HepG2 (cell line): Measurements from ENCODE around the gene PTPRN. TPM values are rescaled to one million over a fixed set of nuclear protein-coding genes. Genes with fewer than 3 reads are reported as not detected.
A peak's percentile ranks its signal among the peaks of the same experiment; 100 is the strongest.

ENCODE experiments used
- ATAC-seq: fragments of 200-7000 bp; cut with Tn5 transposase; 3 replicates; pipeline ENCODE4 v1.9.1; 2020; ENCODE audit warnings: mild to moderate bottlenecking, moderate library complexity
- BruUV-seq: library from RNA; stranded (reverse); fragments of 400-500 nt; replicated peaks from 2 replicates; lab custom pipeline; 2021; lab: Mats Ljungman, UMichigan
- CTCF ChIA-PET: fragments of 300-600 bp; formaldehyde crosslinking; extraction: SDS; loops from one replicate; lab custom pipeline; 2021; ENCODE audit warnings: low total read pairs, inconsistent platforms, low intra/inter-chr PET ratio; lab: Yijun Ruan, JAX
- POLR2A ChIA-PET: fragments of 350-600 bp; sonication (Branson Sonifier 250); formaldehyde crosslinking; loops from one replicate; lab custom pipeline; 2020; ENCODE audit warnings: antibody characterized with exemption, inconsistent platforms; lab: Yijun Ruan, JAX
- DNase-seq: peaks from one replicate; pipeline ENCODE4 v3.0.0-alpha.2; 2015; ENCODE audit warnings: low spot score
- FAIRE-seq: peaks from 3 replicates; lab custom pipeline; 2011; peaks lifted over from hg19 to GRCh38; lab: Jason Lieb, UNC
- H2AFZ ChIP-seq: one replicate; pipeline ENCODE4 v1.6.1; 2011; ENCODE audit warnings: low read length, inconsistent platforms
- H3K27ac ChIP-seq: fragments of 300-600 bp; 3 replicates; pipeline ENCODE4 v1.8.0; 2011; ENCODE audit warnings: mixed run types, mild to moderate bottlenecking, mixed read lengths, low read length, inconsistent platforms; ENCODE audit not compliant: insufficient read depth; ENCODE audit errors: extremely low read length
- H3K27me3 ChIP-seq, 2 experiments: fragments of 200-600 bp in 1 of 2; 2 replicates in 1 of 2; 3 replicates in 1 of 2; pipeline versions ENCODE4 v1.6.0 to v1.8.0; 2011; ENCODE audit warnings: low read length in 2 of 2, mild to moderate bottlenecking in 2 of 2, moderate library complexity in 2 of 2, inconsistent platforms in 1 of 2; ENCODE audit not compliant: insufficient read depth in 2 of 2, control insufficient read depth in 1 of 2
- H3K36me3 ChIP-seq, 2 experiments: fragments of 200-600 bp in 1 of 2; replicated peaks in 1 of 2; 2 replicates in 1 of 2; 3 replicates in 1 of 2; pipeline versions ENCODE4 v1.5.1 to v1.8.0; 2011; ENCODE audit warnings: low read length in 2 of 2, inconsistent platforms in 1 of 2; ENCODE audit not compliant: insufficient read depth in 2 of 2, control insufficient read depth in 1 of 2
- H3K4me1 ChIP-seq: 2 replicates; pipeline ENCODE4 v1.5.1; 2012; ENCODE audit warnings: low read length, inconsistent platforms; ENCODE audit not compliant: insufficient read depth
- H3K4me2 ChIP-seq: 2 replicates; pipeline ENCODE4 v1.6.0; 2011; ENCODE audit warnings: low read depth, low read length, inconsistent platforms
- H3K4me3 ChIP-seq, 3 experiments: fragments of 200-600 bp in 1 of 3; sonication (generic), shearing (Covaris generic) in 1 of 3; replicated peaks in 1 of 3; 2 replicates each; pipeline ENCODE4 v1.5.1; 2011 to 2016; ENCODE audit warnings: low read length in 3 of 3, inconsistent platforms in 2 of 3, low read depth in 2 of 3, mild to moderate bottlenecking in 2 of 3, control low read depth in 1 of 3, mixed read lengths in 1 of 3; ENCODE audit not compliant: insufficient read depth in 1 of 3
- H3K79me2 ChIP-seq: one replicate; pipeline ENCODE4 v1.6.1; 2011; ENCODE audit warnings: low read length, inconsistent platforms; ENCODE audit not compliant: insufficient read depth
- H3K9ac ChIP-seq: 2 replicates; pipeline ENCODE4 v1.6.0; 2011; ENCODE audit warnings: mild to moderate bottlenecking, low read depth, low read length, inconsistent platforms; ENCODE audit not compliant: insufficient read depth
- H3K9me3 ChIP-seq: 2 replicates; pipeline ENCODE4 v1.5.1; 2012; ENCODE audit warnings: mild to moderate bottlenecking, low read length
- H4K20me1 ChIP-seq: 2 replicates; pipeline ENCODE4 v1.6.0; 2011; ENCODE audit warnings: inconsistent platforms, mild to moderate bottlenecking, low read length, moderate library complexity; ENCODE audit not compliant: insufficient read depth
- EP300 ChIP-seq, 3 experiments: sonication (generic) in 1 of 3; formaldehyde crosslinking in 1 of 3; IDR thresholded peaks; 2 replicates each; pipeline versions ENCODE4 v1.5.1 to v1.6.1; 2011 to 2020; ENCODE audit warnings: low read depth in 2 of 3, low read length in 2 of 3, borderline replicate concordance in 1 of 3, improper control_type of control experiment in 1 of 3, mild to moderate bottlenecking in 1 of 3, missing genetic modification reagents in 1 of 3, moderate library complexity in 1 of 3
- ISL2 ChIP-seq: sonication (generic); formaldehyde crosslinking; IDR thresholded peaks from 2 replicates; pipeline ENCODE4 v1.5.0; 2020; ENCODE audit warnings: missing genetic modification reagents
- MAFF ChIP-seq: IDR thresholded peaks from 2 replicates; pipeline ENCODE4 v1.6.1; 2011; ENCODE audit warnings: low read depth, low read length, improper control_type of control experiment
- MAFK ChIP-seq, 2 experiments: IDR thresholded peaks in 1 of 2; conservative IDR thresholded peaks in 1 of 2; 2 replicates each; pipeline ENCODE4 v1.6.1; 2011; ENCODE audit warnings: improper control_type of control experiment in 2 of 2, low read length in 2 of 2
- NFE2L2 ChIP-seq: fragments of 150-350 bp; IDR thresholded peaks from 2 replicates; pipeline ENCODE4 v1.6.1; 2014; ENCODE audit warnings: low read length
- NFIB ChIP-seq: sonication (generic); formaldehyde crosslinking; IDR thresholded peaks from 2 replicates; pipeline ENCODE4 v1.9.0; 2021; ENCODE audit warnings: missing genetic modification reagents, mild to moderate bottlenecking, borderline replicate concordance
- REXO4 ChIP-seq: sonication (generic); formaldehyde crosslinking; IDR thresholded peaks from 2 replicates; pipeline ENCODE4 v1.8.0; 2022; ENCODE audit warnings: missing genetic modification reagents, mild to moderate bottlenecking, borderline replicate concordance
- RFX1 ChIP-seq: fragments of 450-650 bp; IDR thresholded peaks from 2 replicates; pipeline ENCODE4 v1.6.1; 2017
- SAFB2 ChIP-seq: sonication (generic); formaldehyde crosslinking; IDR thresholded peaks from 2 replicates; pipeline ENCODE4 v1.5.1; 2020; ENCODE audit warnings: missing genetic modification reagents, low read depth, mild to moderate bottlenecking, borderline replicate concordance
- ZSCAN29 ChIP-seq: sonication (generic); formaldehyde crosslinking; conservative IDR thresholded peaks from 2 replicates; pipeline ENCODE4 v1.4.0; 2020; ENCODE audit warnings: mild to moderate bottlenecking, missing genetic modification reagents
- WGBS: methylation state at CpG from one replicate; pipeline ENCODE4 v1.1.6; 2017; ENCODE audit warnings: low lambda C conversion rate; 5-methylcytosine and 5-hydroxymethylcytosine counted together
- in situ Hi-C: cut with HindIII; loops from 2 replicates; pipeline ENCODE4 v1.10.0; 2017; ENCODE audit warnings: low pct_unique_long_range_greater_than_20kb; ENCODE audit not compliant: extremely low pct_ligation_motif_present
- intact Hi-C: fragments of 100-400 bp; cut with micrococcal nuclease; formaldehyde crosslinking; loops from one replicate; pipeline ENCODE4 v1.10.0; 2022; ENCODE audit not compliant: unreplicated experiment
- polyA plus RNA-seq, 8 experiments: library from polyadenylated mRNA; depleted of rRNA in 3 of 8; stranded (reverse) in 7 of 8; unstranded in 1 of 8; fragments of >200 nt; fragmentation: Illumina TruSeq in 4 of 8; extraction: Trizol in 4 of 8; gene quantifications; 2 replicates each; pipeline versions ENCODE4 v1.2.1 to v1.2.3, GENCODE V29; 2011 to 2016; ENCODE audit warnings: low read depth in 4 of 8, missing spikeins in 1 of 8, mixed read lengths in 1 of 8; ENCODE audit not compliant: insufficient read depth in 1 of 8
- total RNA-seq, 5 experiments: library from RNA; depleted of rRNA; stranded (reverse); fragments of >200 nt; fragmentation: Illumina TruSeq; extraction: Trizol; gene quantifications; 2 replicates each; pipeline ENCODE4 v1.2.3, GENCODE V29; 2016; ENCODE audit warnings: low read depth in 1 of 5

The PTPRN gene
- total and polyA plus RNA-seq, 2 of the 13 experiments (the other 11 are each of a cell fraction or from before 2014, with no cell fraction given) = 0.26 TPM; not detected in 1

DNA sequence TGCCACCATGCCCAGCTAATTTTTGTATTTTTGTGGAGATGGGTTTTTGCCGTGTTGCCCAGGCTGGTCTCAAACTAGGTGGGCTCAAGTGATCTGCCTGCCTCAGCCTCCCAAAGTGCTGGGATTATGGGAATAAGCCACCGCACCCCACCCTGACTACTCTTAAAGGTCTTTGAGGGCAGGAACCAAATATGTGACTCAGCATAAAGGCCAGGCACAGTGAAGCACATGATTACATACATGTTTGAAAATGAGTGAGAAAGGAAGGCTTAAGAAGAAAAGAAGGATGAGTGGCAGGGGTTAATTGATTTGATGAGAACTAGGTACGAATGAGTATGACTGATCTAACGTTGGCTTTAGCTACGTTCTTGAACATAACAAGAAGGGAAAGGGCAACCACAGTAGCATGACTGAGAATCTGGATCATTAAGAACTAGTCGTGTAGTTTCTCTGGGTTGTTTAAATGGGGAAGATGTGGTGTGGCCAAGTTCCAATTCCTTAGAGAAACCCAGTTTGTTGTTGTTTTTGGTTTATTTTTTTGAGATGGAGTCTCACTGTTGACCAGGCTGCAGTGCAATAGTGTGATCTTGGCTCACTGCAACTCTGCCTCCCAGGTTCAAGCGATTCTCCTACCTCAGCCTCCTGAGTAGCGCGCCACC is 16.6 kb upstream of the PTPRN start:
- no peaks in the 10 kb centered on the region for H3K9me3 ChIP-seq
- ATAC-seq (no peak), FAIRE-seq (no peak), DNase-seq (no peak)
- no peak overlapping the region for H3K27ac ChIP-seq
- 16% methylated on average over 9 of the region's 9 CpGs for WGBS
- no peaks in the 10 kb centered on the region for H3K4me1 ChIP-seq
- no peaks in the 10 kb centered on the region for H3K36me3 ChIP-seq
- no peak overlapping the region for H3K4me2 ChIP-seq
- intact Hi-C loops (no loop called here), in situ Hi-C loops (no loop called here)
- TF ChIP-seq REXO4 (CRISPR knock-in tag) (no peak), NFE2L2 (peak; percentile 52; the same call in 1 of the 2 replicates), ZSCAN29 (no peak), NFIB (CRISPR knock-in tag) (no peak), EP300 (IDR thresholded peaks at IDR 0.05; ENCODE audit: low read depth in 2 of 2, low read length in 2 of 2) (no peak), EP300 (CRISPR knock-in tag; IDR thresholded peaks at IDR 0.05; ENCODE audit: borderline replicate concordance) (no peak), ISL2 (CRISPR knock-in tag) (no peak), RFX1 (no peak), MAFF (peak; percentile 37), MAFK (conservative IDR thresholded peaks at IDR 0.05 in 1 of 2, IDR thresholded peaks at IDR 0.05 in 1 of 2; ENCODE audit: low read length in 2 of 2) (peak; percentile 56 to 64), SAFB2 (CRISPR knock-in tag) (no peak)
- POLR2A ChIA-PET = no interaction called here
- no peaks in the 10 kb centered on the region for H3K79me2 ChIP-seq
- CTCF ChIA-PET = no interaction called here
- BruUV-seq = no TSS peak
- H3K27me3 ChIP-seq = no peaks in the 10 kb centered on the region; a peak in 2 of 5 replicates
- no peak overlapping the region for H3K9ac ChIP-seq
- no peak overlapping the region for H3K4me3 ChIP-seq
- no peak overlapping the region for H2AFZ ChIP-seq
- H4K20me1 ChIP-seq = peaks cover 4% of the 10 kb centered on the region; the same call in 1 of the 2 replicates
